ENCODE measurements around the gene FOXD4L6. TPM values are rescaled to one million over a fixed set of nuclear protein-coding genes. Genes with fewer than 3 reads are reported as not detected.
"Not testable (repeated sequence)": the region's sequence is repeated elsewhere in the genome, so short reads cannot be mapped to it uniquely, and the experiment has no call there.

Gene FOXD4L6
- total RNA-seq (not detected), polyA plus RNA-seq (not detected), total RNA-seq (0 to 0.06 (median 0) reads per million in 6 experiments)

DNA sequence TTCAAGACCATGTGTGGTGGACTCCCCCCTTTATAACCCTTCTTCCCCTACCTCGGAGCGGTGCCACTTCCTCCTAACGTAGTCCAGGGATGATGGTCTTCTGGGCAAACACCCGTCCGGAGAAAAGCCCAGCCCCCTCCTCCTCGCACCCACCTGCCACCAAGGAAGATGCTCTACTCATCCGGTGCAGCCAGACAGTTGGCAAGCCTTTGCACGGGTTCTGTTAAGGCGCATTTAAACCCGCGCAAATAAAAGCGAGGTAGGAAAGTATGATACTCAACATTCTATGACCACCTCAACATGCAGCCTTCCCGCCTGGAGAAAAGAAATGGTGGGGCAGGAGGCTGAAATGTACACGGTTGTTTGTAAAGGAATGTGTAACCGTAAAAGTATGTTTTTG is at the start of gene FOXD4L6:
FOXD4L6 (minus strand) TSS at position 101 of the 400 bp plus-strand sequence. CDS start 298 bp downstream, outside the sequence.
- H3K4me3 Mint-ChIP-seq, H3K27me3 Mint-ChIP-seq, H3K9me3 Mint-ChIP-seq, ATAC-seq, H3K36me3 Mint-ChIP-seq, H3K27ac Mint-ChIP-seq, DNase-seq, H3K4me1 Mint-ChIP-seq, POLR2A ChIA-PET: not testable (repeated sequence)

DNA sequence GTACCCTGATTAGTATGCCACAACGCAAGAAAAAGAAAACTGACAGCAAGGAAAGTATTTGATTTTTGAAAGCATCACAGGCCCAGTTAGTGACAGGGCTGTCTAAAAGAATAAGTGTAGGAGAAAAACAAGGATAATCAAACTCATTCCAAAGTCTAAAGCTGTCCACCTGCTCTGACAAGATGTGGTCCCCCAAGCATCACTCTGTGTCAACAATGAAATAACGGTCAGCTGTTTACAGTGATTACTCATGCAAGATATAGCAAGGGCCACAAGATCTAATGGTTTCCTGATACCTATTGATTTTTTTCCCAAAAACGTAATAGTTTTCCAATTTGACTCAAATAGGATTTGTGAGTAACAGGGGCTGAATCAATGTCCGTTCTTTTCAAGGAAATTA is 46.5 kb upstream of the FOXD4L6 start:
- ATAC-seq, POLR2A ChIA-PET, H3K27me3 Mint-ChIP-seq, H3K9me3 Mint-ChIP-seq, DNase-seq, H3K4me3 Mint-ChIP-seq, H3K27ac Mint-ChIP-seq, H3K36me3 Mint-ChIP-seq, H3K4me1 Mint-ChIP-seq: not testable (repeated sequence)

DNA sequence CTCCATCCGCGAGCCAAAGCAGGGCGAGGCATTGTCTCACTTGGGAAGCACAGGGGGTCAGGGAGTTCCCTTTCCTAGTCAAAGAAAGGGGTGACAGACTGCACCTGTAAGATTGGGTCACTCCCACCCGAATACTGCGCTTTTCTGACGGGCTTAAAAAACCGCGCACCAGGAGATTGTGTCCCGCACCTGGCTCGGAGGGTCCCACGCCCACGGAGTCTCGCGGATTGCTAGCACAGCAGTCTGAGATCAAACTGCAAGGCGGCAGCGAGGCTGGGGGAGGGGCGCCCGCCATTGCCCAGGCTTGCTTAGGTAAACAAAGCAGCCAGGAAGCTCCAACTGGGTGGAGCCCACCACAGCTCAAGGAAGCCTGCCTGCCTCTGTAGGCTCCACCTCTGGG is 21.6 kb upstream of the FOXD4L6 start:
- H3K36me3 Mint-ChIP-seq, DNase-seq, H3K4me1 Mint-ChIP-seq, H3K4me3 Mint-ChIP-seq, H3K9me3 Mint-ChIP-seq, H3K27me3 Mint-ChIP-seq, H3K27ac Mint-ChIP-seq, POLR2A ChIA-PET, ATAC-seq: not testable (repeated sequence)

DNA sequence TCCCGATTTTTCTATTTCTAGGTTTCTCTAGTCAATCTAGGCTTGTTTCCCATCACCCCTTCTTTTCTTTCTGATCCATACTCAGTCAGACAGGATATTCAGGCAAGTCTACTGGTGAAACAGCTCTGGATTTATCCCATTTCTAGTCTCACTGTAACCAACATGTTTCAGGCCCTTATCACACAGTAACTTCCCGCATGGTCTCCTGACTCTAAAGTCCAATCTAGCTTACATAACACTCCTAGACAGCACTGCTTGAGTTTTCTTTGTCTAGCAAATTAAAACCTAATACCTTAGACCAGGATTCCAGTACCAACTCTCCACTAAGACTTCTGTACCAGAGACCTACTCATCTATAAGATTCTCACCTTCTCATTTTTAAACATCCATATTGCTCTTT is 13.4 kb upstream of the FOXD4L6 start:
- POLR2A ChIA-PET, DNase-seq, H3K27ac Mint-ChIP-seq, H3K27me3 Mint-ChIP-seq, H3K9me3 Mint-ChIP-seq, H3K4me1 Mint-ChIP-seq, ATAC-seq, H3K4me3 Mint-ChIP-seq, H3K36me3 Mint-ChIP-seq: not testable (repeated sequence)

DNA sequence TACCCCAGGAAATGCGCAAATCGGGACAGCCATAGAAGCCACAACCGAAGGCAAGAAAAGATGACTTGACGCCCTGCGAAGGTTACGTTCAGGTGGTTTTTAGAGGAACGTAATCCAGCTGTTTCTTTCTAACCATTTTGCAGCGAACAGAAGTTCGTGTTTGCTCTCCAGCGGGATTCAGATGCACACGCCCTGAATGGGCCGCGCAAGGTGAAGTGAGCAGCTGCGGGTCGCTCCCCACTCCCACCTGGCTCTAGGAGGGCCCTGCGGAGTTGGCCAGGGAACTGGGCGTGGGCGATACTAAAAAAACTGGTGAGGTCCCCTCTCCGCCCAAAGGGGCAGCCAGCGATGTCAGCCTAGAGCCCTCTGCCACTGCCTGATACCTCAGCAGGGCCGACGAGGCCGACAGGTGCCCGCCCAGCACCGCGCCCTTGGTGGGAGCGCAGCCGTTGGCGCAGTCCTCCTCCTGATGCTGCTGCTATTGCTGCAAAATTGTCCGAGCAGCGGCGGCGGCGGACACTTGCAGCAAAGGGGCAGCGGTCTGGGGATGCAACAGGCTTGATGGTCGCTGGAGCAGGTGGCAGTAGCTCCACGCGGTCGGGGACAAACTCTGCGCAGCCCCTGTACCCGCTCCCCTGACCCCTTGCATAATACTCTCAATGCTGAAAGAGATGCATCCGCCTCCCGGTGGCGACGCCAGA is 1.6 kb downstream of the FOXD4L6 start:
- POLR2A ChIA-PET, H3K9me3 Mint-ChIP-seq, H3K36me3 Mint-ChIP-seq, H3K27me3 Mint-ChIP-seq, DNase-seq, H3K4me1 Mint-ChIP-seq, H3K27ac Mint-ChIP-seq, ATAC-seq: not testable (repeated sequence)
- peak overlapping the region in 2 of 10 donors; percentile 36 to 54 for H3K4me3 Mint-ChIP-seq

DNA sequence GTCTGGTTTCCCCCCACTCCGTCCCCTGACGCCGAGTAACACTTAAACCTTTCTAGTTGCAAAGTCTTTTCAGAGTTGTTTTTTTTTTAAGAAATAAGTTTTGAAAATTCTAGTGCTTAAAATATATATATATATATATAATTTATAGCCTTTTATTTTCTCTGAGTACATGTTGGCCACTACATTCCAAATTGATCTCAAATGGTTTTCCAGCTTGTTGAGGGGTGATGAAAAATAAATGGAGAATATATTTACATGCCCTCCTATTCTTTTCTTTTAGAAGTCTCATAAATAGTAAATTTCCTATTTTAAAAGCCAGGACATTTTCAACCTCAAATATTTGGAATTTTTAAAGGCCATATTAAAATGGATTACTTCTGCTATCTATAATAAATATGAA is 2.5 kb downstream of the FOXD4L6 start:
- H3K27ac Mint-ChIP-seq, DNase-seq, H3K36me3 Mint-ChIP-seq, H3K4me1 Mint-ChIP-seq, H3K27me3 Mint-ChIP-seq, ATAC-seq, H3K9me3 Mint-ChIP-seq, POLR2A ChIA-PET, H3K4me3 Mint-ChIP-seq: not testable (repeated sequence)

DNA sequence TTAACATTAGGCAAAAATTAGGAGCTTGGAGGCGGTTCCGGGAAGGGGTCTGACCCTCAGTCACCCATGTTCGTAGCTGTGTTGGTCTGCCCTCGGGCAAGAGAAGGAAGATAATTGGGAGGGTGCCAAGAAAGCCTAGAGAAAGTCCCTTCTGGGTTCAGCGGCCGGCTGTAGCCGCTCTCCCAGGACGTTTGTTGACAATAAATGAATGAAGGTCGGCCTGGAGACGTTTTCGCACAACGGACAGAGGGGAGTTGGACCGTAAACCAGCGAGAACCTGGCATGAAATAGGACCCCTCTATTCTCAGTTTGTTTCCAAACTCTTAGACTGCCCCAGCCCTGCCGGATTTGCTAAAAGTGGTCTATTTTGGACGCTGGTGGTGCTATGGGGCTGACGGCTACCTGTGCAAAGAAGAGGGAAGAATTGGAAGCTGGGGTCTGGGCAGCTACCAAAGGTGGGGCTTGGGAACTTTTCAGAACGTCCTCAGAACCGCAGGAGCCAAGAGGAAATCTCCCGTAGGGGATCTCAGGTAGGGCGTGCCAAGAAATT is 3.3 kb downstream of the FOXD4L6 start:
- ATAC-seq, DNase-seq, H3K4me3 Mint-ChIP-seq, H3K36me3 Mint-ChIP-seq, H3K27me3 Mint-ChIP-seq, H3K27ac Mint-ChIP-seq, H3K4me1 Mint-ChIP-seq, POLR2A ChIA-PET, H3K9me3 Mint-ChIP-seq: not testable (repeated sequence)

DNA sequence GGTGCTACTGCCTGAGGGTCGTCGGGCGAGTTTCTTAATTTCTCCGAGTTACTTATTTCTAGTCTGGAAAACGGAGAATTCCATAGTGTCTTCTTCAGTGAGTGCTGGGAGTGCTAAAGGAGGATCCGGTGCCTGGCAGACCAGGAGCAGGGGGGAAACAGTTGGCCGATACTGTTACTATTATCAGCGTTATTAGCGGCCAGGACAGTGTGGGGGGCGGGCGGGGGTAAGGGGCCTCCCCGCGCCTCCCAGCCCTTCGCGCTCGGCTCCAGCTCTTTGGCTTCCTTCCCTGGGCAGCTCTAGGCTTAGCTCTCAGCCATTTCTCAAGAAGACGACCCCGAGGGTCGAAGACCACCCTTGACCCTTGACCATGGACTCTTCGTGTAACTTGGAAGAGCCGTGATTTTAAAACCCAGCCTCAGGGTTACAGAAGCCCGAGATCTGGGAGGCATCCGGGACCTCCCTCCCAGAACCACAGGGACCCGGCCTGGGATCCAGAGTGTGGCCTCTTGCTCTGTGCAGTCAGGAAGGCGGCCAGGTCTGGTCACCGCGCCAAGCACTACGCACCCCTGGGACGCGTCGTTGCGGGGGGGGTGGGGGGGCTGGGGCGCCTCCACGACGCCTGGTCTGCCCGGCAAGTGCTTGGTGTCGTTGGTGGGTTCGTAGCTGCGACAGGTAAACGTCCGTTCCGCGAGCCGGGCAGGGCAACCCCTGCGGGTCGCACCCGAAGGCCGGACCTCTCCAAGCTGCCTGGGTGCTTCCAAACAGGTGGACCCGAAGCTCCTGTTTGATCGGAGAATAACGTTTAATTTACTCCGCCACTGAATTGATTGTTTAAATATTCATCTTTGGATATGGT is 4.0 kb downstream of the FOXD4L6 start:
- H3K27me3 Mint-ChIP-seq, DNase-seq, POLR2A ChIA-PET, H3K4me1 Mint-ChIP-seq, H3K36me3 Mint-ChIP-seq, H3K4me3 Mint-ChIP-seq, ATAC-seq, H3K27ac Mint-ChIP-seq, H3K9me3 Mint-ChIP-seq: not testable (repeated sequence)

DNA sequence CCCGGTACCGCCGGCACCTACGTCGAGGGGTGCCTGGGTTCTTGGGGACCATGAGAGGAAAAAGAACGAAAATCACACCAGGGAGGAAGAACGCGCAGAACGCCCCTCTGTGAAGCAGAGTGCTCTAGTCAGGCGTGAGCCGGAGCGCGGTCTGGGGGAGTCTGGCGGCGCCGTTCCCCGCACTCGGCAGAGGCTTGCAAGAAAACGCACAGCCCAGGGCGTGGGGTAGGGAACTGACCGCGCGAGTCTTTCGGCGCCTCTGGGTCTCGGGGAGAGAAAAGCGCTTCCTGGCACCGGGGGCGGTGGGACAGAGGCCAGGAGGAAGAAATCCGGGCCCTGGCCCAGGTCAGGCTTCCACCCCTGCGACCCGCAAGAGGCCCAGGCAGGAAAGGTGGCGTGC is 4.7 kb downstream of the FOXD4L6 start:
- H3K36me3 Mint-ChIP-seq, POLR2A ChIA-PET, H3K27ac Mint-ChIP-seq, H3K4me1 Mint-ChIP-seq, H3K4me3 Mint-ChIP-seq, DNase-seq, H3K9me3 Mint-ChIP-seq: not testable (repeated sequence)
- peaks cover 2 to 10% (median 5%) of the 10 kb centered on the region in 5 donors for H3K27me3 Mint-ChIP-seq
- peak in 1 of 2 donors; percentile 39 for ATAC-seq

DNA sequence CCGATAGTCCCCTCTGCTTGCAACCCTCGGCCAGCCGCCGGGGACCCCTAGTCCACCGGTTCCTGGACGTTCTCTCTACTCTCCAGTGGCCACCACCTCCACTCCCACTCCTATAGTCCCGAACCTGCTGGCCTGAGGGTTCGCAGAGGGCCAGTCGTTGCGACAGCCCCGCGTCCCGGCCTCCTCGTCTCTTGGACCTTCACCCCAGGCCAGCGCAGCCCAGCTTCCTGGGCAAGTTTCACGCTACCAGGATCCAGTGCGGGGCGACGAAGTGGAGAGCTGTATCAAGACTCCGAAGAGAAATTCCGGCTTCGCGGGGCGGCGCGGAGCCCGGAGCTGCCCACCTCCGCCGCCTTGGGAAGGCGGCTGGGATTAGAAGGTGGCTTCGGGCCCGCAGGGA is 5.1 kb downstream of the FOXD4L6 start:
- H3K4me3 Mint-ChIP-seq, H3K4me1 Mint-ChIP-seq, H3K9me3 Mint-ChIP-seq, H3K36me3 Mint-ChIP-seq, POLR2A ChIA-PET, H3K27ac Mint-ChIP-seq, DNase-seq, ATAC-seq: not testable (repeated sequence)
- H3K27me3 Mint-ChIP-seq: peaks cover 2 to 10% (median 5%) of the 10 kb centered on the region in 5 donors

DNA sequence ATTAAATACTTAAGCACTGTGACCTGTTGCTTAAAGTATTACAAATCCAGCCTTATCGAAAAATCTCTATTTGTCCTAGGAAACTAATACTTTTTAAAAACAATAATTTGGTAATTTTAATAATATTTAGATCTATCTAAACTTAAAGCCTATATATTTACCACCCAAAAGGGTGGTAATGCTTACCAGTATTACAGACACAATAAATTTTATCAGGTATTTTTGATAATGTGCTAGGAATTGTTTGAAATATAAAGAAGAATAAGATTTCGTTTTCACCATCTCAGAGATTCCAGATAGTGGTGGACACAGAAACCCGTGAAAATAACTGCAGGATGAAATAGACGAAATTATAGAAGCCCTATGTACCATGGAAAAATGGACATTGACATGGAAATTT is 7.8 kb downstream of the FOXD4L6 start:
- ATAC-seq, DNase-seq, H3K27ac Mint-ChIP-seq, H3K9me3 Mint-ChIP-seq, POLR2A ChIA-PET, H3K4me3 Mint-ChIP-seq, H3K36me3 Mint-ChIP-seq, H3K4me1 Mint-ChIP-seq: not testable (repeated sequence)
- peaks cover 2 to 10% (median 4%) of the 10 kb centered on the region in 5 donors for H3K27me3 Mint-ChIP-seq

DNA sequence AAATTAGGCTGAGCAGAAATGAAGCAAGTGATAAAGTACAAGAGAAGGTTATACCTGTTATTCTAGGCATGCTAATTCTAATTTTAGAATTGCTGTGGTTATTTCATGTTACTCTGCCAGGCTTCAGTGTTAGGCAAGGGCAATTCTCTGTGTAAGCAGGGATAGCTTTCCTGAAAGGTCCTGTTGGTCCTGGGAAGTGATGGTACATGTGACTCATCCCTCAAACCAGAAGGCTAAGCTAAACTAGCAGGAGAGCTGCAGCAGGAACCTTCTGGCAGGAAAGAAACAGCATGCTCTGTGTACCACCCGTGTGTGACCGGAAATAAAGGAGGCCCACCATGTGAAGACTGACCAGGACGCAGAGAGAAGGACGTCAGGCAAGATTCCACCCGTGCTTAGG is 8.8 kb downstream of the FOXD4L6 start:
- H3K4me1 Mint-ChIP-seq, DNase-seq, ATAC-seq, POLR2A ChIA-PET, H3K4me3 Mint-ChIP-seq, H3K9me3 Mint-ChIP-seq, H3K27ac Mint-ChIP-seq, H3K36me3 Mint-ChIP-seq: not testable (repeated sequence)
- H3K27me3 Mint-ChIP-seq: peaks cover 2 to 10% (median 4%) of the 10 kb centered on the region in 5 donors

DNA sequence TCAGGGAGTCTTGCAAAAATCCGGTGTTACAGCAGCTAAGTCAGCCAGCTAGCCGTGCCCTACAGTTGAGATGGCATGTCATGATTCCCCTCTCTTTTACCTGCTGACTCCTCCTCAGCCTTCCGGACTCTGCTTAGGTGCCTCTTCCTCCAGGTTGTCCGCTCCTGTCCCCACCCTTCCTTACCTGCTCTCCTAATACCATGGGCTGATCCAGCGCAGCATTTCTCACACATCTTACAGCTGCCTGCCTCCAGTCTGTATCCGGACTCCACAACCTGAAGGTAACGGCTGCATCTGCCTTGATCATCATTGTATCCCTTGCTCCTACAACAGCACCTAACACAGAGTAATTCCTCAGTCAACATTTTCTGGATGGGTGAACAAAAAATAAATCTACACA is 9.2 kb downstream of the FOXD4L6 start:
- H3K9me3 Mint-ChIP-seq, H3K4me1 Mint-ChIP-seq, H3K36me3 Mint-ChIP-seq, POLR2A ChIA-PET, DNase-seq, H3K4me3 Mint-ChIP-seq, H3K27ac Mint-ChIP-seq: not testable (repeated sequence)
- peaks cover 2 to 10% (median 4%) of the 10 kb centered on the region in 5 donors for H3K27me3 Mint-ChIP-seq
- ATAC-seq: peak in 1 of 2 donors; percentile 29
